Breast epithelium (tissue), 4 donors: ENCODE measurements around the gene SRSF2. TPM values are rescaled to one million over a fixed set of nuclear protein-coding genes. Genes with fewer than 3 reads are reported as not detected.
A peak's percentile ranks its signal among the peaks of the same experiment; 100 is the strongest.

Experiments
- DNase-seq, 2 donors: peaks; one replicate each; pipeline ENCODE4 v3.0.0-alpha.2; 2019; ENCODE audit warnings: low spot score in 2 of 2
- H3K27ac ChIP-seq, 2 donors: fragments of 200-600 bp; sonication (generic) in 1 of 2; one replicate each; pipeline ENCODE4 v1.5.1; 2016 to 2019; ENCODE audit warnings: mild to moderate bottlenecking in 1 of 2
- H3K27me3 ChIP-seq, 2 donors: fragments of 200-600 bp; sonication (generic) in 1 of 2; one replicate each; pipeline versions ENCODE4 v1.5.1 to v1.6.0; 2017 to 2019; ENCODE audit warnings: control low read depth in 1 of 2, mild to moderate bottlenecking in 1 of 2
- H3K36me3 ChIP-seq: fragments of 200-600 bp; one replicate; pipeline ENCODE4 v1.5.1; 2019
- H3K4me1 ChIP-seq, 2 donors: fragments of 200-600 bp; sonication (generic); one replicate each; pipeline ENCODE4 v1.5.1; 2016 to 2019; ENCODE audit warnings: control low read depth in 1 of 2
- H3K4me3 ChIP-seq, 3 donors: fragments of 200-600 bp; sonication (generic); 1 replicate in 2 of 3; 2 replicates in 1 of 3; pipeline ENCODE4 v1.5.1; 2016 to 2019; ENCODE audit warnings: mild to moderate bottlenecking in 3 of 3, moderate library complexity in 2 of 3
- H3K9me3 ChIP-seq, 2 donors: fragments of 200-600 bp; sonication (generic) in 1 of 2; one replicate each; pipeline ENCODE4 v1.5.1; 2016 to 2019; ENCODE audit warnings: control low read depth in 1 of 2
- POLR2A ChIP-seq: fragments of 450-650 bp; IDR thresholded peaks from one replicate; pipeline ENCODE4 v1.6.1; 2016; ENCODE audit warnings: antibody characterized with exemption, mild to moderate bottlenecking, moderate library complexity
- POLR2AphosphoS5 ChIP-seq, 3 donors: sonication (generic); formaldehyde crosslinking; IDR thresholded peaks; one replicate each; pipeline ENCODE4 v1.6.1; 2017; ENCODE audit warnings: antibody characterized with exemption in 3 of 3
- intact Hi-C: fragments of 100-400 bp; cut with DNase I; formaldehyde crosslinking; loops from one replicate; pipeline ENCODE4 v1.15.1; 2023; ENCODE audit warnings: low total_unique reads
- total RNA-seq, 3 donors: library from RNA; depleted of rRNA; stranded (reverse); fragments of >200 nt; gene quantifications; one replicate each; pipeline ENCODE4 v1.1.0, GENCODE V29; 2016
- TF ChIP-seq, protein P1 (sequence below), 3 donors: fragments of 450-650 bp; IDR thresholded peaks; one replicate each; pipeline ENCODE4 v1.5.1; 2016 to 2017; ENCODE audit warnings: antibody characterized with exemption in 3 of 3, mild to moderate bottlenecking in 3 of 3, moderate library complexity in 3 of 3

Gene SRSF2
- total RNA-seq, 3 donors from 2014 or later: 143 to 247 (median 244) TPM

DNA sequence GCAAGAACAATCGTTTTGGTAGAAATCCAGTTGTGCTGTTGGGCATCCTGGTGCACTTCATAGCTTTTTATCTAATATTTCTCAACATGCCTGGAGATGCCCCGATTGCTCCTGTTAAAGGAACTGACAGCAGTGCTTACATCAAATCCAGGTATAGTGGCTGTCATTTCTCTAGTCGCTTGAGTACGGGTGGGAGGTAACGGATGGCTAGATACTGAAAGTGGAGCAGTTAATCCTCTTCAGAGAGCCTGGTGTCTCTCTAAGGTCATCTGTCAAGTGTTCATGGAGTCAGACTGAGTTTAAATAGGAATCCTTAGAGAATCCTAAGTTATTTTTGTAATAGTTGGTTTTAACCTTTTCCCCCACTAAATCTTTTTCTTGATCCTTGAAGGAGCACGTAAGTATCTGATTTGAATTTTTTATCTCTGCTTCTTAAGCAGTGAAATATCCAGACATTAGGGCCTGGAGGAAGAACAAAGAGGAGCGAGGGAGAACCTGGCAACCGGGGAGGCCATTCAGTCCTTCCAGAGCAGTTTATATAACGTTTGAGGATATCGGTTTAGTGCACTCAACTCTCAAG is 38.0 kb upstream of the SRSF2 start:
- Histone ChIP-seq H3K4me3 (no peak overlapping the region), H3K27me3 (no peaks in the 10 kb centered on the region), H3K36me3 (peaks cover 5% of the 10 kb centered on the region), H3K9me3 (no peaks in the 10 kb centered on the region), H3K27ac (no peak overlapping the region), H3K4me1 (no peaks in the 10 kb centered on the region)
- no peak for DNase-seq
- intact Hi-C loops: no loop called here
- no peak for TF ChIP-seq POLR2AphosphoS5 (IDR thresholded peaks at IDR 0.05)
- TF ChIP-seq, protein P1, sequence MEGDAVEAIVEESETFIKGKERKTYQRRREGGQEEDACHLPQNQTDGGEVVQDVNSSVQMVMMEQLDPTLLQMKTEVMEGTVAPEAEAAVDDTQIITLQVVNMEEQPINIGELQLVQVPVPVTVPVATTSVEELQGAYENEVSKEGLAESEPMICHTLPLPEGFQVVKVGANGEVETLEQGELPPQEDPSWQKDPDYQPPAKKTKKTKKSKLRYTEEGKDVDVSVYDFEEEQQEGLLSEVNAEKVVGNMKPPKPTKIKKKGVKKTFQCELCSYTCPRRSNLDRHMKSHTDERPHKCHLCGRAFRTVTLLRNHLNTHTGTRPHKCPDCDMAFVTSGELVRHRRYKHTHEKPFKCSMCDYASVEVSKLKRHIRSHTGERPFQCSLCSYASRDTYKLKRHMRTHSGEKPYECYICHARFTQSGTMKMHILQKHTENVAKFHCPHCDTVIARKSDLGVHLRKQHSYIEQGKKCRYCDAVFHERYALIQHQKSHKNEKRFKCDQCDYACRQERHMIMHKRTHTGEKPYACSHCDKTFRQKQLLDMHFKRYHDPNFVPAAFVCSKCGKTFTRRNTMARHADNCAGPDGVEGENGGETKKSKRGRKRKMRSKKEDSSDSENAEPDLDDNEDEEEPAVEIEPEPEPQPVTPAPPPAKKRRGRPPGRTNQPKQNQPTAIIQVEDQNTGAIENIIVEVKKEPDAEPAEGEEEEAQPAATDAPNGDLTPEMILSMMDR (IDR thresholded peaks at IDR 0.05): no peak
- TF ChIP-seq POLR2A: no peak

DNA sequence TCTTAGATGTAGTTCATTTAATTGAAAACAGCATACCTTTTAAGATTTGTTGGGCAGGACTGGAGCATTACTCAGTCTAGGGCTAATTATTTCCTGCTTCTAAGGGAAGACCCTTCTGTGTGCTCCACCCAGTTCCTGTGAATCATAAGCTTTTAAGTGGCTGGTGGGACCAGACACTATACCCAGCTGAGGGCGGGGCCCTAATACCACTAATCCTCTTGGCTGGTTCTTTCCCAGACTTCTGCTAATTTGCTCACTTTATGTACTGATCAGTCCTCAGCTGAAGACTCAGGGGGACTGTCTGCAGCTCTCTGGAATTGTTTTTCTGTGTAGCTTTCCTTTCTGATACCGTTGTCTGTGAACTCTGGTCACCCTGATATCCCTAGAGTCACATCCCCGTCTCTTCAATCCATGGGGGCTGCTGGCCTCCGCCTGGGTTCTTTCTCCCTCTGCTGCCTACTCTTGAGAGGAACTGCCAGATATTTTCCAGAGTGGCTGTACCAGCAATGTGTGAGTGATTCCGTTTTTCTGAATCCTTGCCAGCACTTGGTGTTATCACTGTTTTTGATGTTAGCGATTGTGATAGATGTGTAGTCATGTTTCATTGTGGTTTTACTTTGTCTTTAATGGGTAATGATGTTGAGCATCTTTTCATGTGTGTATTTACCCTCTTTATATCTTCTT is 35.9 kb upstream of the SRSF2 start:
- H3K4me1 ChIP-seq: no peaks in the 10 kb centered on the region
- no peaks in the 10 kb centered on the region for H3K9me3 ChIP-seq
- DNase-seq: no peak
- peaks cover 5% of the 10 kb centered on the region for H3K36me3 ChIP-seq
- H3K27me3 ChIP-seq: no peaks in the 10 kb centered on the region
- no peak overlapping the region for H3K27ac ChIP-seq
- no peak for TF ChIP-seq POLR2AphosphoS5 (IDR thresholded peaks at IDR 0.05)
- no peak for TF ChIP-seq POLR2A
- TF ChIP-seq, protein P1 (IDR thresholded peaks at IDR 0.05): no peak
- no peak overlapping the region for H3K4me3 ChIP-seq
- intact Hi-C loops: no loop called here

DNA sequence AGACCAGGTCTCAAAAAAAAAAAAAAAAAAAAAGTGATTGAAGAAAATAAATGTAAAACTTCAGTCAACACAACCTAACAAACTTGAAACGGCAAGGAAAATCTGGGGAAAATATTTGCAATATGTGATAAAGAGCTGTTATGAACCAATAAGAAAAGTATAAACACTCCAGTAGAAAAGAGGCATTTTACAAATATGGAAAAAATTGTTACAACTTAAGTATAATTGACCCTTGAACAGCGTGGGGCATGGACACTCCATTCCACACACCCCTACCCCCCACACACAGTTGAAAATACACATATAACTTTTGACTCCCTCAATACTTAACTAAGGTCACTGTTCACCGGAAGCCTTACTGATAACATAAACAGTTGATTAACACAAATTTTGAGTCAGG is 21.4 kb upstream of the SRSF2 start:
- DNase-seq: no peak
- TF ChIP-seq POLR2AphosphoS5 (IDR thresholded peaks at IDR 0.05): no peak
- TF ChIP-seq POLR2A: no peak
- TF ChIP-seq, protein P1 (IDR thresholded peaks at IDR 0.05): no peak
- Histone ChIP-seq H3K9me3 (no peaks in the 10 kb centered on the region), H3K4me1 (no peaks in the 10 kb centered on the region), H3K4me3 (no peak overlapping the region), H3K36me3 (no peaks in the 10 kb centered on the region), H3K27ac (no peak overlapping the region), H3K27me3 (no peaks in the 10 kb centered on the region)
- intact Hi-C loops: no loop called here

DNA sequence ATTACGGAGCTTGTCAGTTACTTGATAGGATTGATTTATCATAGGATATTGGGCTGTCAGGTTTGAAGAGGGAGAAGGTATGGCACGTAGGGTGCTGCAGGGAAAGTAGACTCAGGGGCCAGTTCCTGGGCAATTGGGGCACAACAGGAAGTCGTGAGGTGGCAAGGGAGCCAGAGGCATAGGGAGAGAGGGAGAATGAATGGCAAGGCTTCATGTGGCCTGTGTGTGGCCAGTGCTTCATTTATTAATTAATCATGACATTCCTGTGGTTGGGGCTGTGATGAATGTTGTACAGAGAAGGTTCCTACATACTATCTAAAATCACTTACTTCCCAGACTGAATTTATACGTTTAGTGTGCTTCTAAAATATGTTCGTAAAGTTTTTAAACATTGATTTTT is 20.1 kb upstream of the SRSF2 start:
- Histone ChIP-seq H3K9me3 (no peaks in the 10 kb centered on the region), H3K27ac (no peak overlapping the region), H3K27me3 (no peaks in the 10 kb centered on the region), H3K4me1 (no peaks in the 10 kb centered on the region), H3K4me3 (no peak overlapping the region), H3K36me3 (no peaks in the 10 kb centered on the region)
- DNase-seq: no peak
- intact Hi-C loops: no loop called here
- TF ChIP-seq POLR2AphosphoS5 (IDR thresholded peaks at IDR 0.05): no peak
- TF ChIP-seq, protein P1 (IDR thresholded peaks at IDR 0.05): no peak
- no peak for TF ChIP-seq POLR2A

DNA sequence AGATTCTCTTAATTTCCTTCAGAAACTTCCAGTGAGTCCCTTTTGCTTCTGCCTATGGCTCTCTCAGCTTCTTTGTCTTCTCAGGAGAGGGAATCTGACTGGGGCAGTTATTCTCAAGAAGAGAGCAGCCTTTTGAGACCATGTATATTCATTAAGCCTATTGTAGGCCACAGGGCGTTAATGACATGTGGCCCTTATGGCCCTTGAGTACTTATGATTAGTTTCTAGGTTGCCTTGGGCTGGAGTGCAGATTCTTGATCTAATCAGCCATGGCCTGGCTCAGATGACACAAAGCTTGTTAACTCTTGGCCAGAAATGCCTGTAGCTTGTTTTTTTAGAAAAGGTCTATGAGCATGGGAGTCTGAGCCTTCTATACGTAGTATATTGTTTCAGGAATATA is 18.2 kb upstream of the SRSF2 start:
- DNase-seq: no peak
- TF ChIP-seq POLR2AphosphoS5 (IDR thresholded peaks at IDR 0.05): no peak
- TF ChIP-seq POLR2A: no peak
- TF ChIP-seq, protein P1 (IDR thresholded peaks at IDR 0.05): no peak
- Histone ChIP-seq H3K36me3 (no peaks in the 10 kb centered on the region), H3K4me3 (no peak overlapping the region), H3K27me3 (no peaks in the 10 kb centered on the region), H3K27ac (peak overlapping the region in 1 of 2 donors; percentile 6), H3K4me1 (no peaks in the 10 kb centered on the region), H3K9me3 (no peaks in the 10 kb centered on the region)
- intact Hi-C loops: no loop called here
